ENCODE results near the gene CCNYL1.

The CCNYL1 gene

GRCh38 chr2:207766041-207766551 is 54.7 kb downstream of the CCNYL1 start:
- DNase-seq (ENCODE audit: low read depth in 3 of 3) = no peak

DNA sequence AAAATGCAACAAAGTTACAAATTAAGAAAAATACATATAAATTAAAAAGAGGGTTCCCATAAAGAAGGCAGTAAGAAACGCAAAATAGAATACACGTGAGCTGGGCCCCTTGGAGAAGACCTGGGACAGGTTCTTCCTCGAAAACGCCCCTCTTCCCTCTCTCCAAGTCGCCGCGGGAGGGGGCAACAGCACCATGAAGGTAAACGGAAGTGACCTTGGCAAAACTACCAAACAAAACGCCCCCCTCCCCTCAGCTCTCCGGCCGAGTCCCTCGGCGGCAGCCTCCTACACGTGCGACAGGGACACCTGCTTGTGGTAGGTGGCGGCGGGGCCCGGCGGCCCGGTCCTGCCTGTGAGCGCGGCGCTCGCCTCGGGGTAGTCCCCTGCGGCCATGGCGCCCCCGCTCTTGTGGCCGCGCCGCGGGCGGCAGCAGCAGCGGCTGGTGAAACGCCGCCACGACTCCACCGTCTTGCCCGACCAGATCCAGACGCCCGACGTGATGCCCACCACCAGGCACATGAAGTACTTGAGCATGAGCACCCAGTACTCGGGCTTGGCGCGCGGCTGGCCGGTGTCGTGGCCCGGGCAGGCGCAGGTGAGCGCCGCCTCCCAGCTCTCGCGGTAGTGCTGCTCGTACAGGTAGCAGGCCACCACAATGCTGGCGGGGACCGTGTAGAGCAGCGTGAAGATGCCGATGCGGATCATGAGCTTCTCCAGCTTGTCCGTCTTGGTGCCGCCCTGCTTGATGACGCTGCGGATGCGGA is 55.4 kb downstream of the CCNYL1 start:
- no peak for DNase-seq (ENCODE audit: low read depth in 3 of 3)

- DNase-seq (ENCODE audit: low read depth in 3 of 3) = no peak
These were observed 56.2 kb downstream of the CCNYL1 start for GRCh38 chr2:207767461-207768167.

- no peak for DNase-seq (ENCODE audit: low read depth in 3 of 3)
These were observed 56.9 kb downstream of the CCNYL1 start for GRCh38 chr2:207768168-207768865.

GRCh38 chr2:207768866-207769596 is 57.6 kb downstream of the CCNYL1 start:
- no peak for DNase-seq (ENCODE audit: low read depth in 3 of 3)

DNA sequence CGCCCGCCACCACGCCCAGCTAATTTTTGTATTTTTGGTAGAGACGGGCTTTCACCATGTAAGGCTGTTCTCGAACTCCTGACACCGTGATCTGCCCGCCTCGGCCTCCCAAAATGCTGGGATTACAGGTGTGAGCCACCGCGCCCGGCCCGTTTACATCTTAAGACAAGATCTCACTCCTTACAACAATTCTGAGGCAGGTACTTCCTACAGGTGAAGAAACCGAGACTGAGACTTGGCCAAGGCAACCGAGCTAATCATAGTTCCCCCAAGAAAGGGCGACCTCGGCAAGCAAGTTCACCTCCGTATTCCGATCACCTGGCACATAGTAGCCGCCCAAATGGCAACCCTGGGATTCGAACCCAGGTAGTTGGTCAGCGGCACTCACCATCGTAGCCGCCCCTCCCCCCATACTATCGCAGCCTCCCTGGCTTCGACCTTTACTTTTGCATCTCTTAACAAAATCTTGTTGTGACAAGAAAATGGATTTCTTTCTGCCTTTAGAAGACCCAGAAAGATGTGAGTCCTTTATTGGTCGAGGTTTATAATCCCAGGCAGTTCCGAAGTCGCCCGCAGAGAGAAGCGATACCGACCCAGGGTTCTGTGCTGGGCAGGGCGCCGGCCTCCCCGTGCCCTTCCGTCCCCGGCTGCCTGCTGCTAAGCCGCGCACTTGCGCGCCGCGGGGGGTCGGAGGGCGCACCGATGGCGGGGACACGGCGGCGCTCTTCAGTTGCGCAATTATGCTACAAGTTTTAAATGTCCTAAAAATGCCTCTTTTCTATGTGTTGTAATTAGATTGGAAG is 59.4 kb downstream of the CCNYL1 start:
- no peak for DNase-seq (ENCODE audit: low read depth in 3 of 3)

DNA sequence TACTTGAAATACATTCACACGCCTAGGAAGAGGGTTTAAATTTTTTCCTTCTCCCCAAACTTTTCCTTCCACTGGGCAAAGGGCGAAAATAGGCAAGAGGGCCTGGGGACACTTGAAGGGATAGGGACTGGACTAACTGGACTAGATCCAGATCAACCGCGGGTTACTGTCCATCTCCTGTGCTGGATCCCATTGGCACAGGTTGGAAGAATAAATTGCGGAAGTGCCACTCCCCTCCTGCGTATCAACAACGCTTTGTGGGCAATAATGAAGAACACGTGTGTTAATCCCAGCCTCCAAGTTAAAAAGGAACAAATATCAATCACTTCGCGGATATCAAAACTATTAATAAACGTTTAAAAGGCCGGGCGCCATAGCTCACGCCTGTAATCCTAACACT is 60.0 kb downstream of the CCNYL1 start:
- DNase-seq (ENCODE audit: low read depth in 3 of 3) = no peak

GRCh38 chr2:207772081-207772843 is 60.8 kb downstream of the CCNYL1 start:
- peak in 1 of 3 donors; percentile 32 for DNase-seq (ENCODE audit: low read depth in 3 of 3)

DNA sequence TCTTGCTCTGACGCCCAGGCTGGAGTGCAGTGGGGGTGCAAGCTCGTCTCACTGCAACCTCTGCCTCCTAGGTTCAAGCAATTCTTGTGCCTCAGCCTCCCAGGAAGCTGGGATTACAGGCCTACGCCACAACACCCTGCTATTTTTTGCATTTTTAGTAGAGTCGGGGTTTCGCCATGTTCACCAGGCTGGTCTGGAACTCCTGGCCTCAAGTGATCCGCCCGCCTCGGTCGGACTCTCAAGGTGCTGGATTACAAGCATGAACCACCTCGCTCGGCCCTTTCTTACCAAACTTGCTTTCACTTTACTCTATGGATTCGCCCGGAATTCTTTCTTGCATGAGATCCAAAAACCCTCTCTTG is 61.4 kb downstream of the CCNYL1 start:
- no peak for DNase-seq (ENCODE audit: low read depth in 3 of 3)

- DNase-seq (ENCODE audit: low read depth in 3 of 3) = no peak
These were observed 64.0 kb downstream of the CCNYL1 start for GRCh38 chr2:207775473-207775872.

DNA sequence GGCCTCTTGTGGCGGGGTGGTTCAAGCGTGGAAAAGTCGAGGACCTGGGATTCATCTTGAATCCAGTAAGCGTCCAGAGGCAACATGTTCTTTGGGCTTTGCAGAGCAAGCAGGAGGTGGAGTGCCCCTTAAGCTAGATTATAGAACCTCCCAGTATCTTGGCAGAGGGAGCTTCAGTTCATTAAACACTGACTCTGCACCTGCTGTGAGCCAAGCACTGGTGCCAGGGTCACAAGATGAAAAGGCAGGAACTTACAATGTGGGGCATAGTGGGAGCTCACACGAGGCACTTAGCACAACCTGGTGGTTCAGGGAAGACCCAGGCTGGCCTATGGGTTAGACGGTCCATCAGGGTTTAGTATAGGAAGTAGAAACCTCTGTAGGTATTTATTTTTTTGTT is 65.7 kb downstream of the CCNYL1 start:
- DNase-seq (ENCODE audit: low read depth in 3 of 3) = no peak

DNA sequence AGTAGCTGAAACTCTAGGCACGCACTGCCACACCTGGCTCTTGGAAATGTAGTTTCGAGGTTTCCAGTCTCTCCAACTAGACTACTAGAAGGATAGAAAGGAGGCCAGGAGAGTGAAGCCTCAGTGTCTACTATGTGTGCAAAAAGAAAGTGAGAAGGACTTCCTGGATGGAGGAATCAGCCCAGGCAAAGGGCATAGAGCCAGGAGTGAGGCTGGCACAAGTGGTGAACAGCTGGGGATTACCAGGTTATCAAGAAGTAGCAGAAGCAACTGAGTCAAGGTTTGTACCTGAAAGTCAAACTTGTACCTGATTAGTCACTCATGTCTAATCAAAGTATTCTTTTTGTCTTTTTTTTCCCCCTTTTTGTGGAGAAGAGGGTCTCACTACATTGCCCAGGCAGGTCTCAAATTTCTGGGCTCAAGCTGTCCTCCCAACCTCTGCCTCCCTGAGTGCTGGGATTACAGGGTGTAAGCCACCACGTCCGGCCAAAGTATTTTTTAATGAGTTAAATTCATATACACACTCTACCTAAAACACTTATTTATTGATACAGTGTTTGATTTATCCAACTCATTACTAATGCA is 67.0 kb downstream of the CCNYL1 start:
- no peak for DNase-seq (ENCODE audit: low read depth in 3 of 3)

DNA sequence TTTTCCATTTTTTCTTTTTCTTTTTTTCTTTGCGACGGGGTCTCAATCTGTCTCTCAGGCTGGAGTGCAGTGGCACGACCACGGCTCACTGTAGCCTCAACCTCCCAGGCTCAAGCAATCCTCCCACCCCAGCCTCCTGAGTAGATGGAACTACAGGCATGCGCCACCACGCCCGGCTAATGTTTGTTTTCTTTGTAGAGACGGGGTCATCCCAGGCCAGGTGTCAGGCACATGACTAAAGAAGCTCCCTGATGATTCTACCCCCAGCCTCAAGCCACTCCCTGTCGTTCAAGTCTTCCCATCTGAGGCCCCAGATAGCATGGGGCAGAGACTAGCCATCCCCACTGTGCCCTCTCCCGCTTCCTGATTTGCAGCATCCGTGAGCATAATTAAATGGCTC is 68.1 kb downstream of the CCNYL1 start:
- DNase-seq (ENCODE audit: low read depth in 3 of 3) = no peak

GRCh38 chr2:207782238-207783030 is 71.0 kb downstream of the CCNYL1 start:
- no peak for DNase-seq (ENCODE audit: low read depth in 3 of 3)

- DNase-seq (ENCODE audit: low read depth in 3 of 3) = no peak
These were observed 72.1 kb downstream of the CCNYL1 start for GRCh38 chr2:207783514-207783913.

DNA sequence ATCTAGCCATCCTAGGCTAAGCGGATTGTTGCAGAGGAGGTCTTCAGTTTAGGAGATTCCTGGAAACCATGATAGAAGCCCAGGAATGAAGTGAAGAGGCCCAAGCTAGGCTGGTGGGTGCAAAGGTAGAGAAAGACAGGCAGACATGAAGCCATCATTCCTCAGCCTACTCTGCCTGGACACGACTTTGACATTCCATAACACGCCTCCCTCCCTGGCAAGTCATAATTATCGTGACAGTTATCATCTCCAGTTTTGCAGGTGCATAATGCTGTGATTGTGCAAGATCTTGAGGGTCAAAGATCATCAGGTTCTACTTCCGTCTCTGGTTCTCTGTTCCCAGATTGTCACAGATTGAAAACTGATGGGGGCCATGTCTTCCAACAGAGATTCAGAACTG is 73.5 kb downstream of the CCNYL1 start:
- no peak for DNase-seq (ENCODE audit: low read depth in 3 of 3)

DNA sequence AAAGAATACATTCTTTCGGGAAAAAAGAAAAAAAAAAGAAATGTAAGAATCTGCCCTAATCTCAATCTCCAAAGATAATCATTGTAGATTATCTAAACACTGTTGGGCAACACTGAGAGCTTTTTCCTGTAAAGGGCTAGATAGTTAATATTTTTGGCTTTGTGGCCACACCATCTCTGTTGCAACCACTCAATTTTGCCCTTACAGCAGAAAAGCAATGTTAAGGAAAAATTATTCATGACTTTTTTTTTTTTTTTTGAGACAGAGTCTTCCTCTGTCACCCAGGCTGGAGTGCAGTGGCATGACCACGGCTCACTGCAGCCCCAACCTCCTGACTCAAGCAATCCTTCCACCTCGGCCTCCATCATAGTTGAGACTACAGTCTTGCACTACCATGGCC is 75.6 kb downstream of the CCNYL1 start:
- DNase-seq (ENCODE audit: low read depth in 3 of 3) = no peak

- no peak for DNase-seq (ENCODE audit: low read depth in 3 of 3)
These were observed 76.4 kb downstream of the CCNYL1 start for GRCh38 chr2:207787800-207788199.

- no peak for DNase-seq (ENCODE audit: low read depth in 3 of 3)
These were observed 79.5 kb downstream of the CCNYL1 start for GRCh38 chr2:207790898-207791297.
